Skeletal muscle satellite cell (primary cell): ENCODE results near the gene KEAP1.
A peak's percentile ranks its signal among the peaks of the same experiment; 100 is the strongest.
"Not testable (repeated sequence)": the region's sequence is repeated elsewhere in the genome, so short reads cannot be mapped to it uniquely, and the experiment has no call there.

Source experiments
- H3K27me3 ChIP-seq: 2 replicates; pipeline ENCODE4 v1.7.0; 2013; ENCODE audit warnings: low read length; ENCODE audit not compliant: control insufficient read depth, insufficient read depth
- H3K36me3 ChIP-seq: 2 replicates; pipeline ENCODE4 v1.7.0; 2013; ENCODE audit warnings: mild to moderate bottlenecking, control low read depth, low read length; ENCODE audit not compliant: insufficient read depth
- H3K4me1 ChIP-seq: 2 replicates; pipeline ENCODE4 v1.7.0; 2013; ENCODE audit warnings: low read length; ENCODE audit not compliant: control insufficient read depth, insufficient read depth
- H3K4me2 ChIP-seq: 2 replicates; pipeline ENCODE4 v1.7.0; 2013; ENCODE audit warnings: mild to moderate bottlenecking, low read length
- H3K4me3 ChIP-seq: 2 replicates; pipeline ENCODE4 v1.7.0; 2013; ENCODE audit warnings: low read length
- H3K9ac ChIP-seq: 2 replicates; pipeline ENCODE4 v1.7.0; 2013; ENCODE audit warnings: mild to moderate bottlenecking, low read depth, low read length, moderate library complexity
- H3K9me3 ChIP-seq: replicated peaks from 2 replicates; pipeline ENCODE4 v1.7.0; 2013; ENCODE audit warnings: mild to moderate bottlenecking, control low read depth, low read length

The KEAP1 gene

GRCh38 chr19:10478903-10479384, 24.2 kb downstream of the KEAP1 start:
- H3K4me1 ChIP-seq: peaks cover 8% of the 10 kb centered on the region
- H3K4me2 ChIP-seq: peak overlapping the region; percentile 94
- no peaks in the 10 kb centered on the region for H3K9me3 ChIP-seq
- peak overlapping the region; percentile 21 for H3K9ac ChIP-seq
- peak overlapping the region; percentile 63 for H3K4me3 ChIP-seq
- H3K36me3 ChIP-seq: no peaks in the 10 kb centered on the region
- H3K27me3 ChIP-seq: no peaks in the 10 kb centered on the region

GRCh38 chr19:10478476-10478875, 24.7 kb downstream of the KEAP1 start:
- H3K4me2 ChIP-seq: peak overlapping the region; percentile 94
- no peaks in the 10 kb centered on the region for H3K9me3 ChIP-seq
- H3K4me1 ChIP-seq: peaks cover 8% of the 10 kb centered on the region
- H3K4me3 ChIP-seq: peak overlapping the region; percentile 33
- no peaks in the 10 kb centered on the region for H3K27me3 ChIP-seq
- no peak overlapping the region for H3K9ac ChIP-seq
- no peaks in the 10 kb centered on the region for H3K36me3 ChIP-seq

- no peak overlapping the region for H3K4me2 ChIP-seq
- H3K9me3 ChIP-seq: no peaks in the 10 kb centered on the region
- no peak overlapping the region for H3K9ac ChIP-seq
- peaks cover 8% of the 10 kb centered on the region for H3K4me1 ChIP-seq
- H3K36me3 ChIP-seq: no peaks in the 10 kb centered on the region
- H3K4me3 ChIP-seq: no peak overlapping the region
- no peaks in the 10 kb centered on the region for H3K27me3 ChIP-seq
Measured at GRCh38 chr19:10474962-10475451, 28.1 kb downstream of the KEAP1 start.

GRCh38 chr19:10473192-10473591, 30.0 kb downstream of the KEAP1 start:
- H3K36me3 ChIP-seq: no peaks in the 10 kb centered on the region
- H3K4me3 ChIP-seq: no peak overlapping the region
- H3K27me3 ChIP-seq: no peaks in the 10 kb centered on the region
- no peak overlapping the region for H3K9ac ChIP-seq
- no peaks in the 10 kb centered on the region for H3K4me1 ChIP-seq
- no peak overlapping the region for H3K4me2 ChIP-seq
- no peaks in the 10 kb centered on the region for H3K9me3 ChIP-seq

- H3K9ac ChIP-seq: no peak overlapping the region
- H3K4me3 ChIP-seq: no peak overlapping the region
- H3K4me2 ChIP-seq: no peak overlapping the region
- no peaks in the 10 kb centered on the region for H3K27me3 ChIP-seq
- peaks cover 1% of the 10 kb centered on the region for H3K36me3 ChIP-seq
- no peaks in the 10 kb centered on the region for H3K4me1 ChIP-seq
- no peaks in the 10 kb centered on the region for H3K9me3 ChIP-seq
Measured at GRCh38 chr19:10471909-10472308, 31.2 kb downstream of the KEAP1 start.

GRCh38 chr19:10468133-10468532, 35.0 kb downstream of the KEAP1 start:
- H3K4me3 ChIP-seq: no peak overlapping the region
- peaks cover 4% of the 10 kb centered on the region for H3K36me3 ChIP-seq
- H3K9me3 ChIP-seq: no peaks in the 10 kb centered on the region
- no peak overlapping the region for H3K4me2 ChIP-seq
- H3K9ac ChIP-seq: no peak overlapping the region
- no peaks in the 10 kb centered on the region for H3K4me1 ChIP-seq
- H3K27me3 ChIP-seq: no peaks in the 10 kb centered on the region

- no peak overlapping the region for H3K9ac ChIP-seq
- no peak overlapping the region for H3K4me2 ChIP-seq
- no peaks in the 10 kb centered on the region for H3K27me3 ChIP-seq
- no peaks in the 10 kb centered on the region for H3K9me3 ChIP-seq
- H3K4me1 ChIP-seq: no peaks in the 10 kb centered on the region
- peaks cover 4% of the 10 kb centered on the region for H3K36me3 ChIP-seq
- no peak overlapping the region for H3K4me3 ChIP-seq
Measured at GRCh38 chr19:10467104-10467706, 36.0 kb downstream of the KEAP1 start.

- H3K4me3 ChIP-seq: no peak overlapping the region
- no peak overlapping the region for H3K9ac ChIP-seq
- no peak overlapping the region for H3K4me2 ChIP-seq
- H3K9me3 ChIP-seq: no peaks in the 10 kb centered on the region
- peaks cover 4% of the 10 kb centered on the region for H3K36me3 ChIP-seq
- H3K27me3 ChIP-seq: no peaks in the 10 kb centered on the region
- H3K4me1 ChIP-seq: peaks cover 5% of the 10 kb centered on the region
Measured at GRCh38 chr19:10464456-10464855, 38.7 kb downstream of the KEAP1 start.

- H3K36me3 ChIP-seq: peaks cover 4% of the 10 kb centered on the region
- H3K4me3 ChIP-seq: no peak overlapping the region
- no peaks in the 10 kb centered on the region for H3K27me3 ChIP-seq
- H3K9me3 ChIP-seq: no peaks in the 10 kb centered on the region
- H3K4me1 ChIP-seq: peaks cover 5% of the 10 kb centered on the region
- no peak overlapping the region for H3K9ac ChIP-seq
- H3K4me2 ChIP-seq: no peak overlapping the region
Measured at GRCh38 chr19:10462557-10462956, 40.6 kb downstream of the KEAP1 start.

GRCh38 chr19:10462042-10462441, 41.1 kb downstream of the KEAP1 start:
- not testable (repeated sequence) for H3K27me3 ChIP-seq, H3K4me3 ChIP-seq, H3K4me2 ChIP-seq, H3K36me3 ChIP-seq, H3K9ac ChIP-seq, H3K9me3 ChIP-seq, H3K4me1 ChIP-seq

- Histone ChIP-seq H3K4me2 (peak overlapping the region; percentile 85), H3K36me3 (no peaks in the 10 kb centered on the region), H3K9ac (no peak overlapping the region), H3K9me3 (no peaks in the 10 kb centered on the region), H3K4me1 (peaks cover 5% of the 10 kb centered on the region), H3K27me3 (no peaks in the 10 kb centered on the region), H3K4me3 (peak overlapping the region; percentile 60)
Measured at GRCh38 chr19:10461047-10461949, 41.9 kb downstream of the KEAP1 start.
